Esophagus squamous epithelium (tissue), 4 donors: ENCODE data around the gene RPTOR.

Source experiments
- CTCF ChIP-seq, 6 experiments: fragments of 450-650 bp in 4 of 6; fragments of 200-600 bp in 2 of 6; sonication (generic) in 2 of 6; IDR thresholded peaks; one replicate each; pipeline ENCODE4 v1.5.1; 2016 to 2019; ENCODE audit warnings: antibody characterized with exemption in 6 of 6, mild to moderate bottlenecking in 4 of 6, moderate library complexity in 4 of 6
- POLR2A ChIP-seq, 4 donors: fragments of 450-650 bp; IDR thresholded peaks; one replicate each; pipeline ENCODE4 v1.6.1; 2017; ENCODE audit warnings: antibody characterized with exemption in 4 of 4, mild to moderate bottlenecking in 4 of 4, moderate library complexity in 3 of 4

GRCh38 chr17:80836658-80836965 lies 292.0 kb downstream of the RPTOR start:
- TF ChIP-seq CTCF (IDR thresholded peaks at IDR 0.05) (no peak), POLR2A (IDR thresholded peaks at IDR 0.05) (no peak)
